ENCODE results near the gene RAD51B.

Gene RAD51B

GRCh38 chr14:68349900-68350629 is 530.5 kb downstream of the RAD51B start:
- peak; percentile 16 for DNase-seq

GRCh38 chr14:68355415-68355814 is 535.8 kb downstream of the RAD51B start:
- DNase-seq: no peak

- DNase-seq: no peak
Measured at GRCh38 chr14:68357777-68358176, 538.2 kb downstream of the RAD51B start.

GRCh38 chr14:68358500-68358899 is 538.9 kb downstream of the RAD51B start:
- DNase-seq: no peak

- DNase-seq: no peak
Measured at GRCh38 chr14:68359022-68359836, 539.6 kb downstream of the RAD51B start.

- no peak for DNase-seq
Measured at GRCh38 chr14:68359837-68360552, 540.4 kb downstream of the RAD51B start.

GRCh38 chr14:68361231-68361630 is 541.7 kb downstream of the RAD51B start:
- DNase-seq: no peak

- no peak for DNase-seq
Measured at GRCh38 chr14:68362846-68363245, 543.3 kb downstream of the RAD51B start.

- no peak for DNase-seq
Measured at GRCh38 chr14:68363466-68363842, 543.9 kb downstream of the RAD51B start.

- DNase-seq: no peak
Measured at GRCh38 chr14:68363843-68364767, 544.5 kb downstream of the RAD51B start.

- no peak for DNase-seq
Measured at GRCh38 chr14:68364792-68365192, 545.2 kb downstream of the RAD51B start.

- no peak for DNase-seq
Measured at GRCh38 chr14:68365228-68365627, 545.6 kb downstream of the RAD51B start.

GRCh38 chr14:68366656-68367055 is 547.1 kb downstream of the RAD51B start:
- no peak for DNase-seq

- no peak for DNase-seq
Measured at GRCh38 chr14:68367536-68367935, 548.0 kb downstream of the RAD51B start.

GRCh38 chr14:68368850-68369249 is 549.3 kb downstream of the RAD51B start:
- no peak for DNase-seq

GRCh38 chr14:68369281-68370056 is 549.9 kb downstream of the RAD51B start:
- DNase-seq: no peak

GRCh38 chr14:68370057-68370360 is 550.4 kb downstream of the RAD51B start:
- no peak for DNase-seq

GRCh38 chr14:68372368-68372767 is 552.8 kb downstream of the RAD51B start:
- no peak for DNase-seq

GRCh38 chr14:68373124-68373646 is 553.6 kb downstream of the RAD51B start:
- no peak for DNase-seq

- no peak for DNase-seq
Measured at GRCh38 chr14:68373847-68374444, 554.4 kb downstream of the RAD51B start.

GRCh38 chr14:68374682-68375081 is 555.1 kb downstream of the RAD51B start:
- no peak for DNase-seq

Measured in NCI-H2107 (cell line).